ENCODE results near the gene GRM8.

The GRM8 gene

DNA sequence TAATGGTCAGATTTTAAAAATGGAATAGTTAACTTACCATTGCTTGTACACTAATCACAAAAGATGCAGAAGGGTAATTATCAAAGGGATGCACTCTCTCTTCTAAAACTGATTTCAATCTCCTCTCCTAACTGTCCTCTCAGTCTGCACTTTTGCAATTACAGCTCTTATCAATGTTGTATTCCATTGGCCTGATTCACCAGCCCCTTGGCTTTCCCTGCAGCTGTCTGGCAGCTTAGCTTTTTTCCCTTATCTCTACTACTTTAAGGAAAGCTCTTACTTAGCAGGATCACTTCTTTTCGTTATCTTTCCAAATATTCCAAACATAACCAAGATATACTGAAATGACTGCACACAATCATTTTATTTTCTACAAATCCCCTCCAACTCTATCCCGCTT is 448.8 kb downstream of the GRM8 start:
- no peak for FAIRE-seq

DNA sequence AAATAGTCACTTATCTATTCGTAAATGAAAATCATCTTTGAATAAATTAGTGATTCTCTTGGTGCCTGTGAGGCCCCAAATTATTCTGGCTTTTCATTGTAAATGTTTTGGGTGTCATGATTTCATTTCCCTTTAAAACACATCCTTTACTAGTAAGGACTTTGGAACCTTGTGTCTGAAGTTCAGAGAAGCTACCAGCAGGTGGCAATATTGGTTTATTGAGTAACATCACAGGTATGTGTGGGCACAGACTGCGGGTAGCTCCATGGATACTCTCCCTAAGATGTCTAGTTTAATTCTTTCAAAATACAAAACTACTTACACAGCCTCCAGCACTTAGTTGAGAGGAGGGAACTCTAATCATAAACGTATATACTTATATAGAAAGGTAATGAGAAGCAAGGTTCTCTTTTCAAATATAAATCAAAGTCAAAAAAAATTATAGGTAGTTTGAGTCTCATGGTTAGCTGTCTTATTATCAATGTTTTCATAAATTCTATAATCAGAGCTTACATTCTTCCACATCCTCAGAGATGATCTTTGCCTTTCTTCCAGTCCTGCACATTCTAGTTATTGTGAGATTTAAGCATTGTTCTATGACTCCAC is 449.6 kb downstream of the GRM8 start:
- peak; percentile 84 for FAIRE-seq

DNA sequence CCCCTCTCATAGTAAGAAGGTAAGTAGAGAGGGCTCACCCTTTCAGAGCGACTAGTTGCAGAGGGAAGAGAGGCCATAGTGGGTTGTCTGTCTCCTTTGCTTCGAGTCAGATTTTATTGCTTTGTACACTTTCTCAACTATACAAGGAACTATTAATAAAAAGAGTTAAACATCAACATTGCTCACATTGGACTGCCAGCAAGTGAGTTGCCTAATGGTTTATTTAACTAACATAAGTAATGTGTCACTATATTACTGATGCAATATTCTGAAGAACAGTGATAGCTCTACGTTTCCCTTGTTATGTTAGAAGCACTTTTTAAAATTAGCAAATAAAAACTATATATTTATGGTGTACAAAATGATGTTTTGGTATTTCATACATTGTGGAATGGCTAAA is 451.0 kb downstream of the GRM8 start:
- no peak for FAIRE-seq

- no peak for FAIRE-seq
These were observed 453.2 kb downstream of the GRM8 start for GRCh38 chr7:126799541-126799940.

- FAIRE-seq: no peak
These were observed 460.2 kb downstream of the GRM8 start for GRCh38 chr7:126792521-126792920.

DNA sequence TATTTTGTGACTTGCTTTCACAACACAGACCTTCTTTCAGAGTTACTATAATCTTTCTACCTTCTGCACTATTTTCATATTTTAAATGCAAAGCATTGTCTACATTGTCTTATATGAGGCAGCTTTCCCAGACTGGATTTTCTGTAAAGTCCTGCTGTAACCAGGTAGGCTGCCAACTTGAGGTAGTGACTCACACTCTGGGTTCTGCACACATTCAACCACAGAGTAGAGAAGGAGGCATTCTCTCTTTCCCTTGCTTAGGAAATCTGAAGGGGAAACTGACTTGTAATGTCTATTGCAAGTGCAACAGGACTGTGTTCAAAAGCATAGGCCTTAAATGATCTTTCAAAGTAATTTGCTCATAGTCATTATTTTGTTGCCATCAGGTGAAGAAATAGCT is 461.4 kb downstream of the GRM8 start:
- FAIRE-seq: no peak

- FAIRE-seq: no peak
These were observed 462.0 kb downstream of the GRM8 start for GRCh38 chr7:126790763-126791162.

DNA sequence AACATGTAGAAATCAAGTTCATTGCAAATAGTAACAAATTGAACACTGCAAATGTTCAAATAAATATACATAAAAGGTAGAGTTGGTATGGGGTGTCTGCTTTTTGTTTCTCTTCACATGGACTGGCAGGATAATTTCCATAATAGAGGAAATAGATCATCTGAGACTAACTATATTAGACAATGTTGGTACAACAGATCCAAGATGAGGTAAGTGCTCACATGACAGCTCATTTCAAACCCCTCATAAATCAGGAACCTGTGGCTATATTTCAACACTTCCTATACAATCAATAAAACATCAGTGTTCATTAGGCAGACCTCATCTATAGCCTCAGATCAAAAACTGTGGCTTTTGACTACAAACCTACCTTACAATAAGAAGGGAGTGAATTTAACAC is 469.1 kb downstream of the GRM8 start:
- FAIRE-seq: no peak

- no peak for FAIRE-seq
These were observed 471.7 kb downstream of the GRM8 start for GRCh38 chr7:126780993-126781392.

GRCh38 chr7:126778101-126778500 is 474.6 kb downstream of the GRM8 start:
- no peak for FAIRE-seq

GRCh38 chr7:126776498-126776897 is 476.2 kb downstream of the GRM8 start:
- FAIRE-seq: no peak

DNA sequence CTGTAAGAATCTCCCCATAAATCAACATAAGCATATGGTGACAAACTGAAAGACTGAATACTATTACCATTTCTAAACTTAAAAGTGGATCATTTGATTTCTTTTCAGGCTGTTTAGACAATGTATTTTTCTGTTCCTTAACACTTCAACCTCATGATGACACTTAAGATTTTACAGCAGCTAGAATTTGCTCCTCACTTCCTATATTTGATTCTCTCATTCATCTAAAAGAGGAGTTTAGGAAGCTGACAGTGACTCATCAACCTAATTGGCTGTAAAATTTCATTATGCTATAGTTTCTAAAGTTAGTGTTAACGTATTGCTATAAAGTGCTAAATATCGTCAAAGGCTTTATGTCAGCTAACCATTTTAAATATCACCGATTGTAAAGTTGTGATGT is 478.7 kb downstream of the GRM8 start:
- no peak for FAIRE-seq

- FAIRE-seq: no peak
These were observed 483.9 kb downstream of the GRM8 start for GRCh38 chr7:126768836-126769235.

- no peak for FAIRE-seq
These were observed 491.7 kb downstream of the GRM8 start for GRCh38 chr7:126760914-126761577.

DNA sequence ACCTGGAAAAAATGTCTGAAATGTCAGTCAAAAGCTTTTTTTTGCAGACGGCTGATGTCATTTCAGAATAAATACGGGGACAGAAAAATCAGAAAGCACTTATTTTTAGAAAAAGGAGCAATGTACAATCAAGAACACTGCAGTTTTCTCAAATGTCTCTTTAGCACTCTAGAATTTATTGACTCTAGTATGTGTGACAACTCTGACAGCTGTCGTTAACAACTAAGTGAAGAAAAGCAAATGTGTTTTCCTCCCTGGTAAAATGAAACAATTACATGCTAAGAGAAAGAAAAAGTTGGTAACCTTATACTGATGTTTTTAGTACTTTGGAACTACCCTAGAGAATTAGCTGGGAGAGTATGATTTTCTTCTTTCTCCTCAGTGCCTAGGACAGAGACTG is 497.4 kb downstream of the GRM8 start:
- FAIRE-seq: no peak

- no peak for FAIRE-seq
These were observed 502.4 kb downstream of the GRM8 start for GRCh38 chr7:126750207-126750911.

DNA sequence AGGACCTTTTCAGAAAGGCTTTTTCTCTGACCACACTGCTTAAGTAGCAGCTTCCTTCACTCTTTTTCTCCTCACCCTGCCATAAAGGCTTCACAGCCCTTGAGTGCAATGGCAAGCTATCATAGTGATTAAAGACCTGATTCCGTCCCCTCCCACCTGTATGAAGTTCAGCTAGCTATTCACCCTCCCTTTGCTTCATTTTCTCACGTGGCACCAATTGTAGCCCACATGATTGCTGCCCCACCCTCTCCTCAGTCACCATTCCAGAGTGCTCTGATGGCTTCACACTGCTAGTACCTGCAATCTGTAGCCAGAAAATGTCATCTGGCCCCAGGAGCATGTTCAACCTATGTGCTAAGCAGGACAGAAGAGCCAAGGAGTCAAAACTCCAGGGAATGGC is 523.8 kb downstream of the GRM8 start:
- no peak for FAIRE-seq

- FAIRE-seq: no peak
These were observed 524.8 kb downstream of the GRM8 start for GRCh38 chr7:126727930-126728391.

DNA sequence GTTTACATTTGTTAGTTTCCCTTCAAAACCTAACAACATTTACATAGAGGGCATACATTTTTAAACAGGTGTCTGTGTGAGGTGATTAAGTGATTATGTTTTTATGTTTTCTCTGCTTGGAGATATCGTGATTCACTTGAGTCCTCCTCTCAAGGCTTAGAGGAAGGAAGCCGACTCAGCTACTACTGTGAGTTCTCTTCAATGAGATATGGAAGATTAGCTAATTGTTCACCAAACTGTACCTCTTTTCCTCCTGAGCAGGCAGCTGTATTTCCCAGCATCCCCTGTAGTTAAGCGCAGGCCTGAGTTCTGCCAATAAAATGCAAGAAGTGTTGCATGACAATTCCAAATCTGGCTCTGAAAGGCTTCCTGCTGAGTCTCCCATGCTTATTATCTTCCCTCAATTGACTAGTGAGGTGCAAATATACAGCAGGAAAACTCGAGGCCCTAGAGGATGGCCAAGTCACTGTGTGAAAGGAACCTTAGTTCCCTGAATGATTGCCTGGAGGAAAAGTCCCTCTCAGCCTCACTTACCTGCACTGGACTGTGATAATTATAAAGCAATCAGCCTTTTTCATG is 528.7 kb downstream of the GRM8 start:
- FAIRE-seq: no peak

DNA sequence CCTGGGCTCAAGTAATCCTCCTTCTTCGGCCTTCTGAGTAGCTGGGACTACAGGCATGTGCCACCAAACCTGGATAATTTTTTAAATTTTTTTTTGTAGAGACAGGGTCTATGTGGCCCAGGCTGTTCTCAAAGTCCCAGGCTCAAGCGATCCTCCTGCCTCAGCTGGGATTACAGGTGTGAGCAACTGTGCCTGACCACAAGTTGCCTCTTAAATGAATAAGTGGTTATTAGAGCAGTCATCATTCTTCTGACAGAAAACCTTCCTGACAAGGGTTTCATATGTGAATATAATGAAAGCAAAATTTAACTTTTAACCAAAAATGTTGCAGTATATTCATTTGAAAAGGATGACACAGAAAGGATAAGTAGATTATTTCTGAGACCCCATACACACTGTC is 532.5 kb downstream of the GRM8 start:
- FAIRE-seq: no peak

DNA sequence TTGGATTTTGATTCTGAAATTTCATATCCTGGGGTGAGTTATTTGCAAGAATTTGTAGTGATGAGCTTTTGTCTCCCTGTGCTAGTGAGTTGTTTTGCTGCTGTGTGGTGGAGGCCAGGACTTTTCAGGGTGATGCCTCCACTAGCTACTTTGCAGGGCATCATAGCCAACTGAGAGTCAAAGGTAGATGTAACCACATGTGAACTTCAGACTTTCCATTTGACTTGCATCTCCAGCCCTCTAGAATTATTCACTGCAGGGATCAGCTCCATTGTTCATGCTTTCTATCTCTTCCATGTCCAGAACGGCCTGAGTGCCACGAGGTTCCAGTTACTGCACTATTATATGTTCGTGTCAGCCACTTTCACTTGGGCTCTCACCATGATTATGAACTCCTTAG is 534.3 kb downstream of the GRM8 start:
- FAIRE-seq: no peak

- no peak for FAIRE-seq
These were observed 536.4 kb downstream of the GRM8 start for GRCh38 chr7:126716321-126716720.

- FAIRE-seq: no peak
These were observed 537.7 kb downstream of the GRM8 start for GRCh38 chr7:126715076-126715475.
